Ovary (tissue), 3 donors: ENCODE results near the gene LIMCH1.

Source experiments
- POLR2A ChIP-seq: fragments of 450-650 bp; IDR thresholded peaks from one replicate; pipeline ENCODE4 v1.6.1; 2017; ENCODE audit warnings: antibody characterized with exemption, mild to moderate bottlenecking, moderate library complexity
- TF ChIP-seq, protein P1 (sequence below), 3 donors: fragments of 450-650 bp in 2 of 3; fragments of 200-600 bp in 1 of 3; IDR thresholded peaks; one replicate each; pipeline versions ENCODE4 v1.5.1 to v1.8.0; 2016 to 2022; ENCODE audit warnings: antibody characterized with exemption in 3 of 3, mild to moderate bottlenecking in 1 of 3
- donor health status: DM: no; HTN: no; CAD: no.

DNA sequence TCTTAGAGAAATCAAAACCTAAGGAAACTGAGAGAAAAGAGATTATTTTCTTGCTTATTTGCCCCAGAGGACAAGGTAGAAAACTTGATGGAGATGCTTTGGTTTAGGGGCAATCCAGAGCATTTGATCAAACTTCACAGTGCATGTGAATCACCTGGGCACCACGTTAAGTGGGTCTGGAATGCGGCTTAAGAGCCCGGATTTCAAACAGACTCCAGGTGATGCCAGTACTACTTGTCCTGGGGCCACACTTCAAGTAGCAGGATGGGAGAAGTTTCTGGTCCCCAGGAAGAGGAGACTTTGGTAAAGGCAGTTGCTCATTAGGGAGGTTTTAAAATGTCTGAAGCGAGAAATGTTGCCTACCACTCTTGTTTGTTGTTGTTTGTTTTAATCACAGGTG, 158.8 kb downstream of the LIMCH1 start:
- TF ChIP-seq, protein P1, sequence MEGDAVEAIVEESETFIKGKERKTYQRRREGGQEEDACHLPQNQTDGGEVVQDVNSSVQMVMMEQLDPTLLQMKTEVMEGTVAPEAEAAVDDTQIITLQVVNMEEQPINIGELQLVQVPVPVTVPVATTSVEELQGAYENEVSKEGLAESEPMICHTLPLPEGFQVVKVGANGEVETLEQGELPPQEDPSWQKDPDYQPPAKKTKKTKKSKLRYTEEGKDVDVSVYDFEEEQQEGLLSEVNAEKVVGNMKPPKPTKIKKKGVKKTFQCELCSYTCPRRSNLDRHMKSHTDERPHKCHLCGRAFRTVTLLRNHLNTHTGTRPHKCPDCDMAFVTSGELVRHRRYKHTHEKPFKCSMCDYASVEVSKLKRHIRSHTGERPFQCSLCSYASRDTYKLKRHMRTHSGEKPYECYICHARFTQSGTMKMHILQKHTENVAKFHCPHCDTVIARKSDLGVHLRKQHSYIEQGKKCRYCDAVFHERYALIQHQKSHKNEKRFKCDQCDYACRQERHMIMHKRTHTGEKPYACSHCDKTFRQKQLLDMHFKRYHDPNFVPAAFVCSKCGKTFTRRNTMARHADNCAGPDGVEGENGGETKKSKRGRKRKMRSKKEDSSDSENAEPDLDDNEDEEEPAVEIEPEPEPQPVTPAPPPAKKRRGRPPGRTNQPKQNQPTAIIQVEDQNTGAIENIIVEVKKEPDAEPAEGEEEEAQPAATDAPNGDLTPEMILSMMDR (IDR thresholded peaks at IDR 0.05), result no peak
- no peak for TF ChIP-seq POLR2A
